Islet of Langerhans (tissue), 1 donor: ENCODE data around the gene TEX51.

Source experiments
- FAIRE-seq: peaks from one replicate; lab custom pipeline; 2011; peaks lifted over from hg19 to GRCh38; lab: Jason Lieb, UNC

TEX51 gene

GRCh38 chr2:126898636-126899035 lies at the start of gene TEX51:
Gene TEX51 (plus strand): TSS chr2:126898890. CDS start chr2:126898919, 29 bp downstream.
- no peak for FAIRE-seq

GRCh38 chr2:126849054-126849453 lies 49.6 kb upstream of the TEX51 start:
- FAIRE-seq = no peak

GRCh38 chr2:126849486-126849885 lies 49.2 kb upstream of the TEX51 start:
- no peak for FAIRE-seq

- no peak for FAIRE-seq
Measured at GRCh38 chr2:126849991-126850535, 48.6 kb upstream of the TEX51 start.

GRCh38 chr2:126850940-126851339 lies 47.8 kb upstream of the TEX51 start:
- FAIRE-seq = no peak

- FAIRE-seq = no peak
Measured at GRCh38 chr2:126851756-126852155, 46.9 kb upstream of the TEX51 start.

- FAIRE-seq = no peak
Measured at GRCh38 chr2:126852361-126852760, 46.3 kb upstream of the TEX51 start.

- FAIRE-seq = no peak
Measured at GRCh38 chr2:126855606-126856005, 43.1 kb upstream of the TEX51 start.

- FAIRE-seq = no peak
Measured at GRCh38 chr2:126856403-126856802, 42.3 kb upstream of the TEX51 start.

- no peak for FAIRE-seq
Measured at GRCh38 chr2:126857502-126857901, 41.2 kb upstream of the TEX51 start.

GRCh38 chr2:126858013-126858412 lies 40.7 kb upstream of the TEX51 start:
- no peak for FAIRE-seq

- FAIRE-seq = no peak
Measured at GRCh38 chr2:126858436-126858835, 40.3 kb upstream of the TEX51 start.

- FAIRE-seq = no peak
Measured at GRCh38 chr2:126858991-126859390, 39.7 kb upstream of the TEX51 start.

- no peak for FAIRE-seq
Measured at GRCh38 chr2:126859631-126860030, 39.1 kb upstream of the TEX51 start.

GRCh38 chr2:126860385-126860784 lies 38.3 kb upstream of the TEX51 start:
- FAIRE-seq = no peak

GRCh38 chr2:126862730-126863129 lies 36.0 kb upstream of the TEX51 start:
- FAIRE-seq = no peak

GRCh38 chr2:126863336-126864015 lies 35.2 kb upstream of the TEX51 start:
- no peak for FAIRE-seq

GRCh38 chr2:126864861-126865260 lies 33.8 kb upstream of the TEX51 start:
- no peak for FAIRE-seq

GRCh38 chr2:126866451-126866850 lies 32.2 kb upstream of the TEX51 start:
- no peak for FAIRE-seq

GRCh38 chr2:126874961-126875360 lies 23.7 kb upstream of the TEX51 start:
- no peak for FAIRE-seq

GRCh38 chr2:126876631-126877030 lies 22.1 kb upstream of the TEX51 start:
- no peak for FAIRE-seq

- FAIRE-seq = no peak
Measured at GRCh38 chr2:126877041-126877440, 21.6 kb upstream of the TEX51 start.

GRCh38 chr2:126877861-126878565 lies 20.7 kb upstream of the TEX51 start:
- no peak for FAIRE-seq

GRCh38 chr2:126878601-126879000 lies 20.1 kb upstream of the TEX51 start:
- FAIRE-seq = no peak
